Left ventricle myocardium inferior (tissue), 1 donor: ENCODE measurements around the gene FOXP4. TPM values are rescaled to one million over a fixed set of nuclear protein-coding genes. Genes with fewer than 3 reads are reported as not detected.
A peak's percentile ranks its signal among the peaks of the same experiment; 100 is the strongest.

Source experiments
- DNase-seq: peaks from one replicate; pipeline ENCODE4 v3.0.0-alpha.2; 2020
- H3K27ac ChIP-seq: fragments of 200-600 bp; replicated peaks from 2 replicates; pipeline ENCODE4 v1.8.0; 2021
- H3K27me3 ChIP-seq: fragments of 200-600 bp; 2 replicates; pipeline ENCODE4 v1.8.0; 2021; ENCODE audit warnings: low read depth
- H3K36me3 ChIP-seq: fragments of 200-600 bp; 2 replicates; pipeline ENCODE4 v1.8.0; 2021
- H3K4me1 ChIP-seq: fragments of 200-600 bp; 2 replicates; pipeline ENCODE4 v1.8.0; 2021
- H3K4me3 ChIP-seq: fragments of 200-600 bp; 2 replicates; pipeline ENCODE4 v1.8.0; 2021; ENCODE audit warnings: mild to moderate bottlenecking, moderate library complexity
- H3K9me3 ChIP-seq: fragments of 200-600 bp; replicated peaks from 2 replicates; pipeline ENCODE4 v1.8.0; 2021
- intact Hi-C: fragments of 100-400 bp; cut with micrococcal nuclease; formaldehyde crosslinking; loops from one replicate; pipeline ENCODE4 v1.11.0; 2022
- total RNA-seq: library from RNA; stranded (reverse); fragmentation: NEBNext Ultra II Directional; extraction: Animal tissue kit (Norgen Biotek cat#: 25700); gene quantifications from one replicate; pipeline ENCODE4 v1.2.1, GENCODE V29; 2021
- TF ChIP-seq, protein P1 (sequence below): fragments of 200-600 bp; IDR thresholded peaks from 2 replicates; pipeline ENCODE4 v1.8.0; 2021; ENCODE audit warnings: antibody characterized with exemption, mild to moderate bottlenecking, borderline replicate concordance
- donor health status: DM: no; HTN: yes; CAD: no; lungs with severe emphysema.

The FOXP4 gene
- total RNA-seq, 1 donor from 2014 or later = 15.0 TPM

DNA sequence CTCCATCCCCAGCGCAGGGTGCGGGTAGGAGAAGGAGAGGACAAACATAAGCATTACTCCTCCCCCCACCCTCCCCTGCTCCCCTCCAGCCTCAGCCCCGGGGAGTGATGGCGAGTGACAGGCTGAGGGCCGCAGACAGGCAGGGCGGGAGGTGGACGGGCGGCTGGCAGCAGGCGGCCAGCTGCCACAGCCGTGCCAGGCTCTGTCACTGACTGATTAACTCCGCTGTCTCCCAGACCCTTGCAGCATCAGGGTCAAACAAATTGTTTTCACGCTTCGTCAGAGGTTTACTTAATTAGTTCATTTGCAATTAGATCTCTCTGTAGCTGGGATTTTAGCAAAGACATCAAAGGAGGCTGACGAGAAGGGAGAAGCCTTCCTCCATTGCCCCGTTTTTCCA lies 41.9 kb downstream of the FOXP4 start:
- Histone ChIP-seq H3K27me3 (no peaks in the 10 kb centered on the region), H3K27ac (no peak overlapping the region), H3K4me3 (no peak overlapping the region), H3K36me3 (peaks cover 6% of the 10 kb centered on the region), H3K9me3 (no peaks in the 10 kb centered on the region), H3K4me1 (peaks cover 23% of the 10 kb centered on the region)
- intact Hi-C loops = no loop called here
- TF ChIP-seq, protein P1, sequence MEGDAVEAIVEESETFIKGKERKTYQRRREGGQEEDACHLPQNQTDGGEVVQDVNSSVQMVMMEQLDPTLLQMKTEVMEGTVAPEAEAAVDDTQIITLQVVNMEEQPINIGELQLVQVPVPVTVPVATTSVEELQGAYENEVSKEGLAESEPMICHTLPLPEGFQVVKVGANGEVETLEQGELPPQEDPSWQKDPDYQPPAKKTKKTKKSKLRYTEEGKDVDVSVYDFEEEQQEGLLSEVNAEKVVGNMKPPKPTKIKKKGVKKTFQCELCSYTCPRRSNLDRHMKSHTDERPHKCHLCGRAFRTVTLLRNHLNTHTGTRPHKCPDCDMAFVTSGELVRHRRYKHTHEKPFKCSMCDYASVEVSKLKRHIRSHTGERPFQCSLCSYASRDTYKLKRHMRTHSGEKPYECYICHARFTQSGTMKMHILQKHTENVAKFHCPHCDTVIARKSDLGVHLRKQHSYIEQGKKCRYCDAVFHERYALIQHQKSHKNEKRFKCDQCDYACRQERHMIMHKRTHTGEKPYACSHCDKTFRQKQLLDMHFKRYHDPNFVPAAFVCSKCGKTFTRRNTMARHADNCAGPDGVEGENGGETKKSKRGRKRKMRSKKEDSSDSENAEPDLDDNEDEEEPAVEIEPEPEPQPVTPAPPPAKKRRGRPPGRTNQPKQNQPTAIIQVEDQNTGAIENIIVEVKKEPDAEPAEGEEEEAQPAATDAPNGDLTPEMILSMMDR = no peak
- no peak for DNase-seq

- TF ChIP-seq, protein P1 = no peak
- DNase-seq = no peak
- Histone ChIP-seq H3K9me3 (no peaks in the 10 kb centered on the region), H3K4me3 (no peak overlapping the region), H3K36me3 (peaks cover 6% of the 10 kb centered on the region), H3K27me3 (no peaks in the 10 kb centered on the region), H3K4me1 (peaks cover 12% of the 10 kb centered on the region), H3K27ac (no peak overlapping the region)
- intact Hi-C loops = no loop called here
These were observed 43.0 kb downstream of the FOXP4 start for GRCh38 chr6:41589223-41589622.

DNA sequence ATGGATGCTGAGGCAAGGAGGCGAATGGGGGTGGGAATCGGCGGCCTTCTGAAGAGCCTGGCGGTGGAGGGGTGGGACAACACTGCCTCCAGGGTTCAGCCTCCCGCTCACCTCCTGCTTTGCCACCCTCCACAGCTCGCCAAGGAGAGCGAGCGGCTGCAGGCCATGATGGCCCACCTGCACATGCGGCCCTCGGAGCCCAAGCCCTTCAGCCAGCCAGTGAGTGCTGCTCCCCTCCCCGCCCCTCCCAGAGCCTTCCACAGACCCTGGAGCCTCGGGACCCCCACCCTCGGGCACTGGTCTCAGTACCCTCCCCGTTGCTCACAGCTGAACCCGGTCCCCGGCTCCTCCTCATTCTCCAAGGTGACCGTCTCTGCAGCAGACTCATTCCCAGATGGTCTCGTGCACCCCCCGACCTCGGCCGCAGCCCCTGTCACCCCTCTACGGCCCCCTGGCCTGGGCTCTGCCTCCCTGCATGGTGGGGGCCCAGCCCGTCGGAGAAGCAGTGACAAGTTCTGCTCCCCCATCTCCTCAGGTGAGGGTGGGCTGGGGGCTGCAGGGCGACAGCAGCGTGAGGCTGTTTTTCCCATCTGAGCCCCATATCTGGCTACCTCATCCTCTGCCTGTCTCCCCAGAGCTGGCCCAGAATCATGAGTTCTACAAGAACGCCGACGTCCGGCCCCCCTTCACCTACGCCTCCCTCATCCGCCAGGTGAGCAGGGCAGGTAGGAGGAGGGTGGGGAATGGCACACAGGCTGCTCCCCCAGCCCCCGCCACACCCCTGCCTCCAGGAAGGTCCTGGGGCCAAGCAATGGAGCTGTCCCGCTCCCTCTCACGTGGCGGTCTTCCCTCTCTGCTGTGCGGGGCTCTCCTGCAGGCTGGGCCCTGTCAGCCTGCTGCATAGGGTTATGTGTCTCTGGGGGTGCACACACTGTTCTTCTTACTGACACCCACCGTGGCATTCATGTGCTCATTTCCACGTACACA lies 43.7 kb downstream of the FOXP4 start:
- Histone ChIP-seq H3K4me3 (no peak overlapping the region), H3K9me3 (no peaks in the 10 kb centered on the region), H3K36me3 (peaks cover 10% of the 10 kb centered on the region), H3K27me3 (no peaks in the 10 kb centered on the region), H3K27ac (no peak overlapping the region), H3K4me1 (peaks cover 5% of the 10 kb centered on the region)
- intact Hi-C loops = loop anchor here (5.0 kb wide), 2 partner anchors 128 to 223 kb away; no protein-coding TSS in a partner anchor
- TF ChIP-seq, protein P1 = no peak
- no peak for DNase-seq

- Histone ChIP-seq H3K27me3 (no peaks in the 10 kb centered on the region), H3K4me3 (no peak overlapping the region), H3K27ac (no peak overlapping the region), H3K9me3 (no peaks in the 10 kb centered on the region), H3K36me3 (peaks cover 18% of the 10 kb centered on the region), H3K4me1 (no peaks in the 10 kb centered on the region)
- intact Hi-C loops = loop anchor here (5.0 kb wide), 2 partner anchors 129 to 224 kb away; no protein-coding TSS in a partner anchor
- TF ChIP-seq, protein P1 = no peak
- DNase-seq = no peak
These were observed 44.9 kb downstream of the FOXP4 start for GRCh38 chr6:41591122-41591521.

DNA sequence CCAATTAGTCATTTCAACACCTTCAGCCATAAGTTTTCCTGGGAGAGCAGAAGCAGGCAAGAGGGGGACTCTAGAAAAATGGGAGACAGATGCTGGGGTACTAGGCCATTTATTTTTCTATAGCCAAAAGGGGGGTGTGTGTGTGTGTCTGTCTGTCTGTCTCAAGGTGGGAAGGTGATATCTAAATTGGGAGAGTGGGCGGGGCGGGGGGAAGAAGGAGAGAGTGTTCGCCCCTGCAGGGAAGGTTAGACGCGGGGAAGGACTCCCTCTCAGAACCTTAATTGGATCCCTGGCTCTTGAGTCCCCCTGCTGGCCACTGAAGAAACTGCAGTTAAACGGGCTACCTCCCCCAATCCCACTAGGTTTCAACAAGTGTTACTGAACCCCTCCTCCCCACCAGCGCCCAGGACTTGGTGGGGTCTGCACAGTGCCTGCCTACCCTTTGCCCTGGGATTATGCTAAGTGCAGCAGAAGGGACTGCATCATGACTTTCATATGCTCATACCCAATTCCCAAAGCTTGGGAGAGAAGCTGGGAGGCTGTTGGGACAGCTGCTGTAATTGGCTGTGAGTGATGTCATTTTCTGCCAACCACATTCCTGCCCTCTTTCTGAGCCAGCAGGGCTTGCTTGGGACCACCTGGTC lies 45.8 kb downstream of the FOXP4 start:
- no peaks in the 10 kb centered on the region for H3K27me3 ChIP-seq
- H3K36me3 ChIP-seq = peaks cover 26% of the 10 kb centered on the region
- TF ChIP-seq, protein P1 = peak; percentile 95
- H3K4me1 ChIP-seq = no peaks in the 10 kb centered on the region
- intact Hi-C loops = loop anchor here (5.0 kb wide), 2 partner anchors 130 to 225 kb away; no protein-coding TSS in a partner anchor
- no peak overlapping the region for H3K4me3 ChIP-seq
- DNase-seq = peak; percentile 64
- H3K27ac ChIP-seq = no peak overlapping the region
- H3K9me3 ChIP-seq = no peaks in the 10 kb centered on the region
